HEK293 (cell line): ENCODE data around the gene DPEP1.

Experiments used
- CTCF ChIA-PET: fragments of 350-600 bp; formaldehyde crosslinking; extraction: SDS; loops from one replicate; lab custom pipeline; 2021; ENCODE audit warnings: antibody characterized with exemption; lab: Yijun Ruan, JAX
- POLR2A ChIA-PET: fragments of 300-600 bp; formaldehyde crosslinking; extraction: SDS; loops from one replicate; lab custom pipeline; 2020; ENCODE audit warnings: antibody characterized with exemption, inconsistent platforms; lab: Yijun Ruan, JAX
- H3K27ac ChIP-seq: fragments of 200-500 bp; sonication (Bioruptor generic); 2 replicates; pipeline ENCODE4 v1.5.1; 2014; ENCODE audit warnings: low read depth, low read length, control low read depth, inconsistent platforms; ENCODE audit errors: extremely low read depth
- H3K36me3 ChIP-seq, 2 experiments: fragments of 200-500 bp in 1 of 2; sonication (Bioruptor generic) in 1 of 2; 1 replicate in 1 of 2; 2 replicates in 1 of 2; pipeline ENCODE4 v1.5.1; 2014 to 2017; ENCODE audit warnings: inconsistent platforms in 2 of 2, low read length in 2 of 2; ENCODE audit not compliant: control insufficient read depth in 2 of 2, insufficient read depth in 1 of 2
- H3K4me1 ChIP-seq: fragments of 200-500 bp; sonication (Bioruptor generic); 2 replicates; pipeline ENCODE4 v1.5.1; 2014; ENCODE audit warnings: mild to moderate bottlenecking, low read length, inconsistent platforms; ENCODE audit not compliant: control insufficient read depth, insufficient read depth
- H3K4me3 ChIP-seq: 2 replicates; pipeline ENCODE4 v1.5.1; 2011; ENCODE audit warnings: low read depth, mild to moderate bottlenecking, control low read depth, low read length, moderate library complexity
- H3K9me3 ChIP-seq: fragments of 200-500 bp; sonication (Bioruptor generic); 2 replicates; pipeline ENCODE4 v1.5.1; 2014; ENCODE audit warnings: low read depth, low read length, inconsistent platforms; ENCODE audit not compliant: control insufficient read depth, insufficient read depth
- GLI4 ChIP-seq: fragments of 450-650 bp; formaldehyde crosslinking; IDR thresholded peaks from 2 replicates; pipeline ENCODE4 v1.5.1; 2016; ENCODE audit warnings: missing biosample characterization, missing genetic modification characterization
- SETDB1 ChIP-seq: IDR thresholded peaks from one replicate; pipeline ENCODE4 v1.6.1; 2017; ENCODE audit warnings: mild to moderate bottlenecking, low read length, moderate library complexity, mixed read lengths; ENCODE audit not compliant: insufficient read length
- SP2 ChIP-seq: fragments of 450-650 bp; formaldehyde crosslinking; IDR thresholded peaks from 2 replicates; pipeline ENCODE4 v1.5.1; 2016; ENCODE audit warnings: missing biosample characterization, missing genetic modification characterization
- ZNF146 ChIP-seq: fragments of 450-650 bp; formaldehyde crosslinking; IDR thresholded peaks from 2 replicates; pipeline ENCODE4 v1.5.1; 2016; ENCODE audit warnings: missing biosample characterization, missing genetic modification characterization
- ZNF350 ChIP-seq: fragments of 450-650 bp; formaldehyde crosslinking; IDR thresholded peaks from 2 replicates; pipeline ENCODE4 v1.5.0; 2017; ENCODE audit warnings: missing biosample characterization, mild to moderate bottlenecking, missing genetic modification characterization
- ZNF510 ChIP-seq: fragments of 450-650 bp; formaldehyde crosslinking; IDR thresholded peaks from 2 replicates; pipeline ENCODE4 v1.5.1; 2018; ENCODE audit warnings: mild to moderate bottlenecking, missing genetic modification characterization, missing biosample characterization; ENCODE audit not compliant: insufficient replicate concordance
- ZNF585B ChIP-seq: fragments of 450-650 bp; formaldehyde crosslinking; IDR thresholded peaks from 2 replicates; pipeline ENCODE4 v1.5.1; 2016; ENCODE audit warnings: missing biosample characterization, missing genetic modification characterization
- TF ChIP-seq, protein P1 (sequence below): IDR thresholded peaks from 2 replicates; pipeline ENCODE4 v1.6.1; 2011; ENCODE audit warnings: mild to moderate bottlenecking, low read depth, low read length, borderline replicate concordance
- TF ChIP-seq, protein P2 (sequence below): fragments of 450-650 bp; formaldehyde crosslinking; IDR thresholded peaks from 2 replicates; pipeline ENCODE4 v1.5.1; 2016; ENCODE audit warnings: missing biosample characterization, missing genetic modification characterization
- TF ChIP-seq, protein P3 (sequence below): fragments of 450-650 bp; formaldehyde crosslinking; IDR thresholded peaks from 2 replicates; pipeline ENCODE4 v1.5.1; 2017; ENCODE audit warnings: missing biosample characterization, missing genetic modification characterization
- TF ChIP-seq, protein P4 (sequence below): fragments of 450-650 bp; formaldehyde crosslinking; IDR thresholded peaks from 2 replicates; pipeline ENCODE4 v1.5.1; 2017; ENCODE audit warnings: missing biosample characterization, missing genetic modification characterization
- TF ChIP-seq, protein P5 (sequence below): fragments of 450-650 bp; formaldehyde crosslinking; IDR thresholded peaks from 2 replicates; pipeline ENCODE4 v1.5.1; 2016; ENCODE audit warnings: missing biosample characterization, missing genetic modification characterization

DPEP1 gene

DNA sequence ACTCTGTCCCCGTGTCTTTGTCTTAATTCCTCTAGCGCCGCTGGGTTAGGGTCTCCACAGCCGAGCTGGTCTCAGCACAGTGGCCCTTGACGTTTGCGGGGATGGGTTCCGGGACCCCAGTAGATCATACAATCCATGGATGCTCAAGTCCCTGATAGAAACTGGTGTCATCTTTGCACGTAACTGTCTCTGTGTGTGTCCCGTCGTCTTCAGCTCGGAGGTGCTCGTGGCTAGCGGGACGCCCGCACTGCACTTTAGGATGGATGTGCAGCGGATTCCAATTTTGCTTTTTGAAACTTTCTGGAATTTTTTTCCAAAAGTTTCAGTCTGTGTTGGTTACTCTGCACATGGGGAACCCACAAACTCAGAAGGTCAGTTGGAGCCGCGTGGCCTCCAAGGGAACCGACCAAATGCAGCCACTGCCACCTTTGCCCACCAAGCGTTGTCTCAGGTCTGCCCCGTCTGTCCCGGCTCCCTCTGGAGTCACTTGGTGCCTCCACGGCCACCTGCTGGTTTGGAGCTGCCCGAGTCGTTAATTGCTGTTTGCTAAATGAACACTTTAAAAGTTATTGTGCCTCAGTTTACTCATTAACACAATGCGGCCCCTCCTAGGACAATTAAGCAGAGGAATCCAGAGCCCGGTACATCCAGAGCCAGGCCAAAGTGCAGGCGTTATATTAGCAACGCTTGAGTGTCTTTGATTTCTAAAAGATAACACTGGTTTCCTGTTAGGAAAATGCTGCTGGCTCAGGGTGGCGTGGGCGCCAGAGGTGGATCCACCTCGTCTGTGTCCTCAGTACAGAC lies 5.3 kb upstream of the DPEP1 start:
- POLR2A ChIA-PET: no interaction called here
- H3K4me1 ChIP-seq: peaks cover 4% of the 10 kb centered on the region; the same call in 1 of the 2 replicates
- no peak overlapping the region for H3K4me3 ChIP-seq
- CTCF ChIA-PET: no interaction called here
- TF ChIP-seq SETDB1: no peak
- TF ChIP-seq, protein P1, sequence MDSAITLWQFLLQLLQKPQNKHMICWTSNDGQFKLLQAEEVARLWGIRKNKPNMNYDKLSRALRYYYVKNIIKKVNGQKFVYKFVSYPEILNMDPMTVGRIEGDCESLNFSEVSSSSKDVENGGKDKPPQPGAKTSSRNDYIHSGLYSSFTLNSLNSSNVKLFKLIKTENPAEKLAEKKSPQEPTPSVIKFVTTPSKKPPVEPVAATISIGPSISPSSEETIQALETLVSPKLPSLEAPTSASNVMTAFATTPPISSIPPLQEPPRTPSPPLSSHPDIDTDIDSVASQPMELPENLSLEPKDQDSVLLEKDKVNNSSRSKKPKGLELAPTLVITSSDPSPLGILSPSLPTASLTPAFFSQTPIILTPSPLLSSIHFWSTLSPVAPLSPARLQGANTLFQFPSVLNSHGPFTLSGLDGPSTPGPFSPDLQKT: no peak
- TF ChIP-seq ZNF510: no peak
- TF ChIP-seq ZNF350 (tag by site-specific recombination): no peak
- TF ChIP-seq, protein P2, sequence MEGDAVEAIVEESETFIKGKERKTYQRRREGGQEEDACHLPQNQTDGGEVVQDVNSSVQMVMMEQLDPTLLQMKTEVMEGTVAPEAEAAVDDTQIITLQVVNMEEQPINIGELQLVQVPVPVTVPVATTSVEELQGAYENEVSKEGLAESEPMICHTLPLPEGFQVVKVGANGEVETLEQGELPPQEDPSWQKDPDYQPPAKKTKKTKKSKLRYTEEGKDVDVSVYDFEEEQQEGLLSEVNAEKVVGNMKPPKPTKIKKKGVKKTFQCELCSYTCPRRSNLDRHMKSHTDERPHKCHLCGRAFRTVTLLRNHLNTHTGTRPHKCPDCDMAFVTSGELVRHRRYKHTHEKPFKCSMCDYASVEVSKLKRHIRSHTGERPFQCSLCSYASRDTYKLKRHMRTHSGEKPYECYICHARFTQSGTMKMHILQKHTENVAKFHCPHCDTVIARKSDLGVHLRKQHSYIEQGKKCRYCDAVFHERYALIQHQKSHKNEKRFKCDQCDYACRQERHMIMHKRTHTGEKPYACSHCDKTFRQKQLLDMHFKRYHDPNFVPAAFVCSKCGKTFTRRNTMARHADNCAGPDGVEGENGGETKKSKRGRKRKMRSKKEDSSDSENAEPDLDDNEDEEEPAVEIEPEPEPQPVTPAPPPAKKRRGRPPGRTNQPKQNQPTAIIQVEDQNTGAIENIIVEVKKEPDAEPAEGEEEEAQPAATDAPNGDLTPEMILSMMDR (tag by site-specific recombination): no peak
- H3K27ac ChIP-seq: no peak overlapping the region
- H3K36me3 ChIP-seq: no peaks in the 10 kb centered on the region
- H3K9me3 ChIP-seq: no peaks in the 10 kb centered on the region

DNA sequence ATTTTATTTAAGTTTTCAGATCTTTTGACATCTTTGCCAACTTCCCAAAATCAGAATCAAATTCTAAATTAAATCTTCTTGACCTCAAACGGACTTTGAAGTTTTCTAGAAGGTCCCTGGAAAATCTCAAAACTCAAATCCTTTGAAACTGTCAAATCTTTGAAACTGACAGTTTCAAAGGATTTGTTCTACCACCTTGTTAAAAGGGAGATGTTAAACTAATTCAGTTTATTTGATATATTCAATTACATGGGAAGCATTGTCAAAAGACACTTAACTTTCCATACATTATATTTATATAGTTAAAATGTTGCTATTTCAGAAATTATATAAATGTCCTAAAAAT lies 3.4 kb upstream of the DPEP1 start:
- CTCF ChIA-PET: interaction anchor here (0.9 kb wide), 1 partner anchor 8 kb away, joined by 3 read pairs; no protein-coding TSS in a partner anchor
- H3K4me1 ChIP-seq: peaks cover 4% of the 10 kb centered on the region; the same call in 1 of the 2 replicates
- TF ChIP-seq, protein P3, sequence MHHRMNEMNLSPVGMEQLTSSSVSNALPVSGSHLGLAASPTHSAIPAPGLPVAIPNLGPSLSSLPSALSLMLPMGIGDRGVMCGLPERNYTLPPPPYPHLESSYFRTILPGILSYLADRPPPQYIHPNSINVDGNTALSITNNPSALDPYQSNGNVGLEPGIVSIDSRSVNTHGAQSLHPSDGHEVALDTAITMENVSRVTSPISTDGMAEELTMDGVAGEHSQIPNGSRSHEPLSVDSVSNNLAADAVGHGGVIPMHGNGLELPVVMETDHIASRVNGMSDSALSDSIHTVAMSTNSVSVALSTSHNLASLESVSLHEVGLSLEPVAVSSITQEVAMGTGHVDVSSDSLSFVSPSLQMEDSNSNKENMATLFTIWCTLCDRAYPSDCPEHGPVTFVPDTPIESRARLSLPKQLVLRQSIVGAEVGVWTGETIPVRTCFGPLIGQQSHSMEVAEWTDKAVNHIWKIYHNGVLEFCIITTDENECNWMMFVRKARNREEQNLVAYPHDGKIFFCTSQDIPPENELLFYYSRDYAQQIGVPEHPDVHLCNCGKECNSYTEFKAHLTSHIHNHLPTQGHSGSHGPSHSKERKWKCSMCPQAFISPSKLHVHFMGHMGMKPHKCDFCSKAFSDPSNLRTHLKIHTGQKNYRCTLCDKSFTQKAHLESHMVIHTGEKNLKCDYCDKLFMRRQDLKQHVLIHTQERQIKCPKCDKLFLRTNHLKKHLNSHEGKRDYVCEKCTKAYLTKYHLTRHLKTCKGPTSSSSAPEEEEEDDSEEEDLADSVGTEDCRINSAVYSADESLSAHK (tag by site-specific recombination): peak; percentile 89
- TF ChIP-seq, protein P4, sequence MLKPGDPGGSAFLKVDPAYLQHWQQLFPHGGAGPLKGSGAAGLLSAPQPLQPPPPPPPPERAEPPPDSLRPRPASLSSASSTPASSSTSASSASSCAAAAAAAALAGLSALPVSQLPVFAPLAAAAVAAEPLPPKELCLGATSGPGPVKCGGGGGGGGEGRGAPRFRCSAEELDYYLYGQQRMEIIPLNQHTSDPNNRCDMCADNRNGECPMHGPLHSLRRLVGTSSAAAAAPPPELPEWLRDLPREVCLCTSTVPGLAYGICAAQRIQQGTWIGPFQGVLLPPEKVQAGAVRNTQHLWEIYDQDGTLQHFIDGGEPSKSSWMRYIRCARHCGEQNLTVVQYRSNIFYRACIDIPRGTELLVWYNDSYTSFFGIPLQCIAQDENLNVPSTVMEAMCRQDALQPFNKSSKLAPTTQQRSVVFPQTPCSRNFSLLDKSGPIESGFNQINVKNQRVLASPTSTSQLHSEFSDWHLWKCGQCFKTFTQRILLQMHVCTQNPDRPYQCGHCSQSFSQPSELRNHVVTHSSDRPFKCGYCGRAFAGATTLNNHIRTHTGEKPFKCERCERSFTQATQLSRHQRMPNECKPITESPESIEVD (tag by site-specific recombination): 0 out of 2 replicates have a peak, but pooled peaks have one; percentile 27
- TF ChIP-seq, protein P5, sequence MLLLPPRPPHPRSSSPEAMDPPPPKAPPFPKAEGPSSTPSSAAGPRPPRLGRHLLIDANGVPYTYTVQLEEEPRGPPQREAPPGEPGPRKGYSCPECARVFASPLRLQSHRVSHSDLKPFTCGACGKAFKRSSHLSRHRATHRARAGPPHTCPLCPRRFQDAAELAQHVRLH: no peak
- TF ChIP-seq, all 188 proteins: peak for 2
- Histone ChIP-seq H3K4me3 (no peak overlapping the region), H3K36me3 (no peaks in the 10 kb centered on the region), H3K27ac (no peak overlapping the region), H3K9me3 (no peaks in the 10 kb centered on the region)
- POLR2A ChIA-PET: no interaction called here

DNA sequence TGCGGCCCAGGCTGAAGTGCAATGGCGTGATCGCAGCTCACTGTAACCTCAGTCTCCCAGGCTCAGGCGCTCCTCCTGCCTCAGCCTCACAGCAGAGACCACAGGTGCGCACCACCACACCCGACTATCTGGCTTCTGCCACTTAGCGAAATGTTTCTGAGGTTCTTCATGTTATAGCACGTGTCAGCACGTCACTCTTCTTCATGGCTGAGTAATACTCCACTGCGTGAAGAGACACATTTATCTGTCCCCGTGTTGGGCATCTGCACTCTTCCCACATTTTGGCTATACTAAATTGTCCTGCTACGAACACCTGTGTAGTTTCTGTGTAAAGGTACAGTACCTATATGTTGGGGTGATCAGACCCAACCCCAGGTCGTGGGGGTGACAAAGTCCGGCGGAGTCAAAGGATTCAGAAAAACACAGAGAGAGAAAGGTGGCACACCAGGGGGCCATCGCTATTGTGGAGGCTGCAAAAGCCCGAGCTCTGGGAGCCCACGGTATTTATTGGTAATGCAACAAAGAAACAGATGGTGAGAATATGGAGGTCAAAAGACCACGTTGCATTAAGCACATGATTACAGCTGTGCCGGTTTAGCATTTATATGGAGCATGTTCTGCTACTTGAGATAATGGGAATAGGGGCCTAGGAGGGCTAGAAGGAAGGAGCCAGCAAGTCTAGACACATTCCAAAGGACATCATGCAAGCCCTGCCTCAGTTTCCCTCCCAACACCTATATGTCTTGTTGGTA lies 851 bp upstream of the DPEP1 start:
- Histone ChIP-seq H3K4me1 (peaks cover 4% of the 10 kb centered on the region; the same call in 1 of the 2 replicates), H3K36me3 (no peaks in the 10 kb centered on the region), H3K9me3 (no peaks in the 10 kb centered on the region), H3K27ac (no peak overlapping the region), H3K4me3 (no peak overlapping the region)
- ChIA-PET CTCF (no interaction called here), POLR2A (no interaction called here)
- TF ChIP-seq, protein P5: 0 out of 2 replicates have a peak, but pooled peaks have one; percentile 31
- TF ChIP-seq ZNF146 (tag by site-specific recombination) (peak; percentile 96), ZNF585B (tag by site-specific recombination) (no peak), SP2 (tag by site-specific recombination) (no peak), GLI4 (no peak)
